GM12872 (cell line): ENCODE data around the gene DOK6.

ENCODE experiments used
- TF ChIP-seq, protein P1 (sequence below): IDR thresholded peaks from 3 replicates; pipeline ENCODE4 v1.5.1; 2011; ENCODE audit warnings: low read depth, mild to moderate bottlenecking, low read length, moderate library complexity; ENCODE audit not compliant: insufficient read depth

The DOK6 gene

DNA sequence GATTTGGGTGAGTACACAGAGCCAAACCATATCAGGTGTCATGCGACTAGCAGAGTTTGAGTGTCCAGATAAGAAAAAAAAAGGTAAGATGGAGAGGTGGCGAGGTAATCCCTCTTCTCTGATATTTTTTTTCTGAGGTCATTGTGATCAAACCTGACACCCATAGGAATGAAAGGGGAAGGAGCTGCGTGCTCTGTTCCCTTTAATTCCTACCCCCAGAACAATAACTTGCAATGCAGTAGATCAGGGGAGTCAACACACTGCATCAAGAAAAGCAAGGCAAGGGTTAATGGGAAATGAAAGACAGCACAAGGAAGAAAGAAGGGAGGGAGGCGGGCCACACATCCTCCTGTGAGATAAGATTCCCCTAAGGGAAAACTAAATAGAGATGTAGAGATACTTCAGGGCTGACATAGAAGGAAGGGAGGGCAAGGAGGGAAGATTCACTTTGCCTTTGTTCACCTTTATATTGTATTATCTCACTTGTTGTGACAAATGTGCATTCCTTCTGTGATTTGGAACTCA, 414.2 kb downstream of the DOK6 start:
- TF ChIP-seq, protein P1, sequence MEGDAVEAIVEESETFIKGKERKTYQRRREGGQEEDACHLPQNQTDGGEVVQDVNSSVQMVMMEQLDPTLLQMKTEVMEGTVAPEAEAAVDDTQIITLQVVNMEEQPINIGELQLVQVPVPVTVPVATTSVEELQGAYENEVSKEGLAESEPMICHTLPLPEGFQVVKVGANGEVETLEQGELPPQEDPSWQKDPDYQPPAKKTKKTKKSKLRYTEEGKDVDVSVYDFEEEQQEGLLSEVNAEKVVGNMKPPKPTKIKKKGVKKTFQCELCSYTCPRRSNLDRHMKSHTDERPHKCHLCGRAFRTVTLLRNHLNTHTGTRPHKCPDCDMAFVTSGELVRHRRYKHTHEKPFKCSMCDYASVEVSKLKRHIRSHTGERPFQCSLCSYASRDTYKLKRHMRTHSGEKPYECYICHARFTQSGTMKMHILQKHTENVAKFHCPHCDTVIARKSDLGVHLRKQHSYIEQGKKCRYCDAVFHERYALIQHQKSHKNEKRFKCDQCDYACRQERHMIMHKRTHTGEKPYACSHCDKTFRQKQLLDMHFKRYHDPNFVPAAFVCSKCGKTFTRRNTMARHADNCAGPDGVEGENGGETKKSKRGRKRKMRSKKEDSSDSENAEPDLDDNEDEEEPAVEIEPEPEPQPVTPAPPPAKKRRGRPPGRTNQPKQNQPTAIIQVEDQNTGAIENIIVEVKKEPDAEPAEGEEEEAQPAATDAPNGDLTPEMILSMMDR, result no peak

DNA sequence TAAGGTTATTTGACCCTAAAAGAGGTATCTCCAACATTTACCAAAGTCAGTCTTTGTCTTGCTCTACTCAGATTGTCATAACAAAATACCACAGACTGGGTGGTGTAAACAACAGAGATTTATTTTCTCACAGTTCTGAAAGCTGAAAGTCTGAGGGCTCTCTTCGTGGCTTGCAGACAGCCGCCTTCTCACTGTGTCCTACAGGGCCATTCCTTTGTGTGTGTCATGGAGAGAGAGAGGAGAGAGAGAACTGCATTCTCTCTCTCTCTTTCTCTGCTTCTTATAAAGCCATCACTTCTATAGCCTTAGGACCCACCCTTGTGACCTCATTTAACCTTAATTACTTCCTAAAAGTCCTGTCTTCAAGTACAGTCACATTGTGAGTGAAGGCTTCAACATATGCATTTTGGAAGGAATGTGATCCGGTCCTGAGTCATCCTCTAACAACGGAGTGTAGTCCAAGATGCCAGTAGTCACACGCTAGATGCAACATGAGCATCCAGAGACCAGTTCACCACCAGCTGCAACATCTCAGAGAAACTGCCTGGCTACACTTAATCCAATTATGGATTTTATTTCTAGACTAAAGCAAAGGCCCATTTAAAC, 416.8 kb downstream of the DOK6 start:
- TF ChIP-seq, protein P1, result no peak

DNA sequence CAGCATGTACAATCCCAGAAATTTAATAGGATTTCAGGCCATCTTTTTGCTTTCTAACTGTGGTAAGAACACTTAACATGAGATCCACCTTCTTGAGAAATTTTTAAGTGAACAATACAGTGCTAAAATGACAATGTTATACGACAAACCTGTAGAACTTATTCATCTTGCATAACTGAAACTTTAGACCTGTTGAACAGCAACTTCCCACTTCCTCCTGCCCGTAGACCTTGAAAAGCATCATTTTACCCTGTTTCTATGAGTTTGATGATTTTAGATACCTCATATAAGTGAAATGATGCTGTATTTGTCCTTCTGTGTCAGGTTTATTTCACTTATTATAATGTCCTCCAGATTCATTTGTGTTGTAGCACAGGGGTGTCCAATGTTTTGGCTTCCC, 418.8 kb downstream of the DOK6 start:
- TF ChIP-seq, protein P1, result no peak

DNA sequence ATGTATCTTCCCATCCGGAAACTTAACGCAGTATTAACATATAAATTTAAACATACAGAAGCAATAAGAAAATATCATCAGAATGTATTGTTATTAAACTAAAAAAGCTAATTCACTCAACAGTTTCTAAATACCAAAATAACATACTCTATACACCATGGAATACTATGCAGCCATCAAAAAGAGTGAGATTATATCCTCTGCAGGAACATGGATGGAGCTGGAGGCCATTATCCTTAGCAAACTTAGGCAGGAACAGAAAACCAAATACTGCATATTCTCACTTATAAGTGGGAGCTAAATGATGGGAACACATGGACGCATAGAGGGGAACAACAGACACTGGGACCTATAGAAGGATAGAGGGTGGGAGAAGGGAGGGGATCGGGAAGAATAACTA, 419.9 kb downstream of the DOK6 start:
- TF ChIP-seq, protein P1, result no peak

DNA sequence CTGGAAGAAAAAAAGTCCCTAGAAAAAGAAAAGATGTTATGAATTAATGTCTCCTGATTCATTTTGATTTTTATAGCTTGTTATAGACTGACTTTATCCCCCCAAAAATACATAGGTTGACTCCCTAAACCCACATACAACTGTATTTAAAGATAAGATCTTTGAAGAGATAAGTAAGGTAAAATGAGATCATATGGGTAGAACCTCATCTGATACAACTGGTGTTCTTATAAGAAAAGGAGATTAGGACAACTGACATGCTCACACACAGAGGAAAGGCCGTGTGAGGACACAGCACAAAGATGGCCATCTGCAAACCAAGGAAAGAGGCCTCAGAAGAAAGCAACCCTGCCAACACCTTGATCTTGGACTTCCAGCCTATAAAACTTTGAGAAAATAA, 429.5 kb downstream of the DOK6 start:
- TF ChIP-seq, protein P1, result no peak

DNA sequence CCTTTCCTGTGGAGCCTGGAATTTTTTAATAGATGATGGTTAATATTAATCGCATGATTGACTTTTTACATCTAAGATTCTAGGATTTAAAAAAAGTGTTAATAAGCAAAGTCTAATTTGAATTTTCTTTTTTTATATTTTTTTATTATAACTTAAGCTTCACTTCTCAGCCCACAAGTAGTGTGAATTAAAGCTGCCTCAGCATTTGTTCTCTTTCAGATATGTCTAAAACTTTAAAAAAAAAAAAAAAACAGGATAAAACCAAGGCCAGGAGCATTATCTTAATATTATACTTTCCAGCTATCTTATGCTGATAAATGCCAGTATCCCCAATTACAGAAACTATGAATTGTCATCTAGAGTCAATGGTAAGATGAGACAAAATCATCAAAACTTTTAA, 437.3 kb downstream of the DOK6 start:
- TF ChIP-seq, protein P1, result no peak

DNA sequence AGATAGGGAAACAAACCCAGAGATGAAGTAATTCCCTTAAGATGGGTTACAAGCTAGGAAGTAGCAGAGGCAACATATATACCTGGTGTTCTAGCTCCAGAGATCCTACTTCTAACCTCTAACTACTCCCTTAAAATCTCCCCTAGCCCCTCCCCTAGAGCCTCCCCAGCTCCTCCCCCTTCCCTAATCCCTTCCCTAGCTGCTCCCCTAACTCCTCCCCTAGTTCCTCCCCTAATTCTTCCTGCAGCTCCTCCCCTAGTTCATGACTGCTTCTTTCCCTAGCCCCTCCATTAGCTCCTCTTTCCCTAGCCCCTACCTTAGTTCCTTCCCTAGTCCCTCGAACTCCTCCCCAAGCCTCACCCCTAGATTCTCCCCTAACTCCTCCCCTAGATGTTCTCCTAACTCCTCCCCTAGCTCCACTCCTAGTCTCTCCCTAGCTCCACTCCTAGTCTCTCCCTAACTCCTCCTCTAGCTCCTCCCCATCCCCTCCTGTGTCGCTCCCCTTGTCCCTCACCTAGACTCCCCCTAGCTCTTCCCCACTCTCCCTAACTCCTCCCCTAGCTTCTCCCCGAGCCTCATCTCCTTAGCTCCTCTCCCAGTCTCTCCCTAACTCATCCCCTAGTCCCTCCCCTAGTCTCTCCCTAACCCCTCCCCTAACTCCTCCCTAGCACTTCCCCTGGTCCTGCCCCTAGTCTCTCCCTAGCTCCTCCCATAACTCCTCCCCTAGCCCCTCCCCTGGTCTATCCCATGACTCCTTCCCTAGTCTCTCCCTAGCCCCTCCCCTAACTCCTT, 438.1 kb downstream of the DOK6 start:
- TF ChIP-seq, protein P1, result no peak
